H9 (cell line): ENCODE measurements around the gene TFAP2D. TPM values are rescaled to one million over a fixed set of nuclear protein-coding genes. Genes with fewer than 3 reads are reported as not detected.

Source experiments
- DNase-seq: peaks from one replicate; pipeline ENCODE4 v3.0.0-alpha.2; 2017
- H2AFZ ChIP-seq: one replicate; pipeline ENCODE4 v1.6.1; 2013; ENCODE audit warnings: mild to moderate bottlenecking, low read length, control low read depth, moderate library complexity
- H2AK5ac ChIP-seq: 2 replicates; pipeline ENCODE4 v1.6.1; 2013; ENCODE audit warnings: low read length, control low read depth, mixed read lengths; ENCODE audit not compliant: insufficient read length
- H2BK120ac ChIP-seq: one replicate; pipeline ENCODE4 v1.6.1; 2013; ENCODE audit warnings: low read depth, mild to moderate bottlenecking, low read length, control low read depth, inconsistent platforms; ENCODE audit not compliant: poor library complexity, severe bottlenecking
- H2BK12ac ChIP-seq: 2 replicates; pipeline ENCODE4 v1.6.1; 2013; ENCODE audit warnings: low read length, control low read depth, mixed read lengths, low read depth; ENCODE audit not compliant: insufficient read length
- H2BK15ac ChIP-seq: 2 replicates; pipeline ENCODE4 v1.6.1; 2013; ENCODE audit warnings: low read depth, low read length, control low read depth
- H2BK20ac ChIP-seq: one replicate; pipeline ENCODE4 v1.6.1; 2013; ENCODE audit warnings: low read depth, mild to moderate bottlenecking, low read length, control low read depth, inconsistent platforms; ENCODE audit not compliant: poor library complexity, severe bottlenecking
- H2BK5ac ChIP-seq: 2 replicates; pipeline ENCODE4 v1.6.1; 2013; ENCODE audit warnings: low read length, control low read depth, mixed read lengths; ENCODE audit not compliant: insufficient read length
- H3K14ac ChIP-seq: 2 replicates; pipeline ENCODE4 v1.6.1; 2013; ENCODE audit warnings: low read length, control low read depth; ENCODE audit not compliant: insufficient read depth
- H3K18ac ChIP-seq: 2 replicates; pipeline ENCODE4 v1.6.1; 2013; ENCODE audit warnings: low read depth, mild to moderate bottlenecking, mixed read lengths, low read length, control low read depth; ENCODE audit not compliant: insufficient read length
- H3K23ac ChIP-seq: 2 replicates; pipeline ENCODE4 v1.6.1; 2013; ENCODE audit warnings: low read length, control low read depth, mixed read lengths, low read depth; ENCODE audit not compliant: insufficient read length
- H3K23me2 ChIP-seq: 2 replicates; pipeline ENCODE4 v1.6.1; 2013; ENCODE audit warnings: low read depth, mild to moderate bottlenecking, mixed read lengths, low read length, control low read depth; ENCODE audit not compliant: insufficient read length, poor library complexity, severe bottlenecking
- H3K27ac ChIP-seq: 2 replicates; pipeline ENCODE4 v1.5.1; 2013; ENCODE audit warnings: low read length, control low read depth, mixed read lengths, low read depth; ENCODE audit not compliant: insufficient read length
- H3K27me3 ChIP-seq: 2 replicates; pipeline ENCODE4 v1.6.1; 2013; ENCODE audit warnings: low read length, control low read depth, inconsistent platforms; ENCODE audit not compliant: insufficient read depth
- H3K4ac ChIP-seq: 2 replicates; pipeline ENCODE4 v1.6.1; 2013; ENCODE audit warnings: low read depth, mild to moderate bottlenecking, control low read depth, inconsistent platforms, low read length, moderate library complexity
- H3K4me1 ChIP-seq: 2 replicates; pipeline ENCODE4 v1.6.1; 2013; ENCODE audit warnings: low read length, control low read depth, inconsistent platforms; ENCODE audit not compliant: insufficient read depth
- H3K4me2 ChIP-seq: 2 replicates; pipeline ENCODE4 v1.6.1; 2013; ENCODE audit warnings: low read length, control low read depth, mixed read lengths; ENCODE audit not compliant: insufficient read length, insufficient read depth
- H3K56ac ChIP-seq: 2 replicates; pipeline ENCODE4 v1.6.1; 2013; ENCODE audit warnings: low read depth, mild to moderate bottlenecking, mixed read lengths, low read length, control low read depth; ENCODE audit not compliant: insufficient read length
- H3K79me1 ChIP-seq: 2 replicates; pipeline ENCODE4 v1.6.1; 2013; ENCODE audit warnings: low read depth, mild to moderate bottlenecking, moderate library complexity, low read length, control low read depth, inconsistent platforms; ENCODE audit not compliant: insufficient read depth, poor library complexity, severe bottlenecking
- H3K79me2 ChIP-seq: 2 replicates; pipeline ENCODE4 v1.6.1; 2013; ENCODE audit warnings: low read length, control low read depth, inconsistent platforms; ENCODE audit not compliant: insufficient read depth
- H3K9ac ChIP-seq: 2 replicates; pipeline ENCODE4 v1.6.1; 2013; ENCODE audit warnings: low read length, control low read depth, mixed read lengths; ENCODE audit not compliant: insufficient read length; ENCODE audit errors: extremely low read depth
- H3K9me3 ChIP-seq: one replicate; pipeline ENCODE4 v1.6.1; 2013; ENCODE audit warnings: low read depth, low read length, inconsistent platforms; ENCODE audit not compliant: control insufficient read depth
- H3T11ph ChIP-seq: one replicate; pipeline ENCODE4 v1.6.1; 2013; ENCODE audit warnings: mild to moderate bottlenecking, low read length, control low read depth, inconsistent platforms
- H4K20me1 ChIP-seq: one replicate; pipeline ENCODE4 v1.6.1; 2013; ENCODE audit not compliant: control insufficient read depth, insufficient read length, insufficient read depth
- H4K5ac ChIP-seq: 2 replicates; pipeline ENCODE4 v1.6.1; 2013; ENCODE audit warnings: low read depth, mild to moderate bottlenecking, mixed read lengths, low read length, control low read depth; ENCODE audit not compliant: insufficient read length
- H4K8ac ChIP-seq: replicated peaks from 2 replicates; pipeline ENCODE4 v1.6.1; 2013; ENCODE audit warnings: low read length, control low read depth, mixed read lengths, low read depth; ENCODE audit not compliant: insufficient read length
- H4K91ac ChIP-seq: 2 replicates; pipeline ENCODE4 v1.6.1; 2013; ENCODE audit warnings: low read depth, mild to moderate bottlenecking, moderate library complexity, mixed read lengths, low read length, control low read depth; ENCODE audit not compliant: insufficient read length
- H3K27ac Mint-ChIP-seq, 3 experiments: 2 replicates in 2 of 3; 3 replicates in 1 of 3; pipeline ENCODE4 v1.8.0; 2020 to 2021; ENCODE audit warnings: mixed read lengths in 3 of 3, mild to moderate bottlenecking in 1 of 3, moderate library complexity in 1 of 3
- H3K27me3 Mint-ChIP-seq: 2 replicates; pipeline ENCODE4 v1.8.0; 2021; ENCODE audit warnings: low read depth, mild to moderate bottlenecking, moderate library complexity, mixed read lengths
- H3K36me3 Mint-ChIP-seq, 3 experiments: 2 replicates in 2 of 3; 3 replicates in 1 of 3; pipeline ENCODE4 v1.8.0; 2020 to 2021; ENCODE audit warnings: low read depth in 3 of 3, mixed read lengths in 3 of 3; ENCODE audit not compliant: insufficient read depth in 1 of 3
- H3K4me1 Mint-ChIP-seq, 2 experiments: 2 replicates each; pipeline ENCODE4 v1.8.0; 2020; ENCODE audit warnings: mixed read lengths in 2 of 2
- H3K4me3 Mint-ChIP-seq, 2 experiments: 2 replicates in 1 of 2; 3 replicates in 1 of 2; pipeline ENCODE4 v1.8.0; 2020 to 2021; ENCODE audit warnings: mild to moderate bottlenecking in 2 of 2, mixed read lengths in 2 of 2, moderate library complexity in 1 of 2
- H3K9me3 Mint-ChIP-seq, 2 experiments: 2 replicates in 1 of 2; 3 replicates in 1 of 2; pipeline ENCODE4 v1.8.0; 2020; ENCODE audit warnings: mild to moderate bottlenecking in 2 of 2, mixed read lengths in 2 of 2, moderate library complexity in 1 of 2
- WGBS: extraction: QIAGEN DNeasy Blood & Tissue Kit; methylation state at CpG from one replicate; pipeline ENCODE4 v1.1.7; 2013; ENCODE audit warnings: missing lambda C conversion rate, low lambda C conversion rate, mixed read lengths; ENCODE audit not compliant: insufficient read length; ENCODE audit errors: extremely low coverage; 5-methylcytosine and 5-hydroxymethylcytosine counted together
- total RNA-seq: library from RNA; stranded (reverse); gene quantifications from 2 replicates; pipeline ENCODE4 v1.2.1, GENCODE V29; 2021
- TF ChIP-seq, protein P1 (sequence below): fragments of 200-600 bp; sonication (generic); conservative IDR thresholded peaks from 3 replicates; pipeline ENCODE4 v1.8.0; 2021; ENCODE audit warnings: antibody characterized with exemption, mild to moderate bottlenecking

Gene TFAP2D
- total RNA-seq, 1 experiment from 2014 or later: not detected

DNA sequence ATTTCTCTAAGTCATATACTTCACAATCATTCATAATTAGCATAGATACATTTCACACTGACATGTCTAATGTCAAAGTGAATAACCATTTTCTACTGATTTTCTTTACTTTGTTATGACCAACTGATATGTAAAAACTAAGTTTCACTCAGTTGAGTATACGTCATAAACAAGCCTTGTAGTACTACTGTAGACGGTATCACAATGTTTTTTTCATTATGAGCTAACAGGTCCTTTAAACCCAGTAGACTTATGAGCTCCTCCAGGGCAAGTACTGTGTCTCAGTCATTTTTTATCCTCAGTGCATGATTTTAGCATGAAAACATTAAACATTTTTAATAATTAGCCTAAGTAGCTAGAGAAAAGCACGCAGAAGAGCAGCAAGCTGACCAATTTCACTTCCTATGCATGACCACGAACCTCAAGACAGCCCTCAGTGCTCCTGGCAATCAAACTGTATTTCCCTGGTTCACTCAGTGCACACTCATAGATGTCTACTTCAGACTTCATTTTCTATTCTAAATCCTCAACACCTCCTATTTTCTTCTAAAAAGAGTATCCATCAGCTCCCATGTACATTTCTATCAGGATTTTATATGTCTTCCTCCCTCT, 32.0 kb upstream of the TFAP2D start:
- H3K23ac ChIP-seq: no peak overlapping the region
- Mint-ChIP-seq H3K4me1 (peaks cover 3% of the 10 kb centered on the region in 2 experiments; a peak in 3 of 4 replicates), H3K36me3 (no peaks in the 10 kb centered on the region; a peak in 1 of 7 replicates), H3K9me3 (no peaks in the 10 kb centered on the region), H3K27ac (no peak overlapping the region), H3K27me3 (peaks cover 12% of the 10 kb centered on the region), H3K4me3 (no peak overlapping the region)
- H2AK5ac ChIP-seq: no peak overlapping the region
- H2BK12ac ChIP-seq: no peak overlapping the region
- no peak overlapping the region for H3K14ac ChIP-seq
- H4K5ac ChIP-seq: no peak overlapping the region
- no peak overlapping the region for H2BK120ac ChIP-seq
- DNase-seq: no peak
- no peaks in the 10 kb centered on the region for H3K79me1 ChIP-seq
- no peak overlapping the region for H3K4me2 ChIP-seq
- no peak overlapping the region for H3K4ac ChIP-seq
- H3K79me2 ChIP-seq: no peaks in the 10 kb centered on the region
- H2BK5ac ChIP-seq: no peak overlapping the region
- H3T11ph ChIP-seq: no peak overlapping the region
- no peak overlapping the region for H4K8ac ChIP-seq
- no peaks in the 10 kb centered on the region for H3K27me3 ChIP-seq
- no peaks in the 10 kb centered on the region for H4K20me1 ChIP-seq
- no peak overlapping the region for H3K56ac ChIP-seq
- no peak overlapping the region for H4K91ac ChIP-seq
- H2BK15ac ChIP-seq: no peak overlapping the region
- H3K18ac ChIP-seq: no peak overlapping the region
- WGBS: no CpG with 5 or more reads among the region's 4 CpGs
- H3K9me3 ChIP-seq: no peaks in the 10 kb centered on the region
- no peaks in the 10 kb centered on the region for H3K23me2 ChIP-seq
- no peak overlapping the region for H2AFZ ChIP-seq
- no peak overlapping the region for H3K9ac ChIP-seq
- no peak overlapping the region for H2BK20ac ChIP-seq
- H3K4me1 ChIP-seq: no peaks in the 10 kb centered on the region
- TF ChIP-seq, protein P1, sequence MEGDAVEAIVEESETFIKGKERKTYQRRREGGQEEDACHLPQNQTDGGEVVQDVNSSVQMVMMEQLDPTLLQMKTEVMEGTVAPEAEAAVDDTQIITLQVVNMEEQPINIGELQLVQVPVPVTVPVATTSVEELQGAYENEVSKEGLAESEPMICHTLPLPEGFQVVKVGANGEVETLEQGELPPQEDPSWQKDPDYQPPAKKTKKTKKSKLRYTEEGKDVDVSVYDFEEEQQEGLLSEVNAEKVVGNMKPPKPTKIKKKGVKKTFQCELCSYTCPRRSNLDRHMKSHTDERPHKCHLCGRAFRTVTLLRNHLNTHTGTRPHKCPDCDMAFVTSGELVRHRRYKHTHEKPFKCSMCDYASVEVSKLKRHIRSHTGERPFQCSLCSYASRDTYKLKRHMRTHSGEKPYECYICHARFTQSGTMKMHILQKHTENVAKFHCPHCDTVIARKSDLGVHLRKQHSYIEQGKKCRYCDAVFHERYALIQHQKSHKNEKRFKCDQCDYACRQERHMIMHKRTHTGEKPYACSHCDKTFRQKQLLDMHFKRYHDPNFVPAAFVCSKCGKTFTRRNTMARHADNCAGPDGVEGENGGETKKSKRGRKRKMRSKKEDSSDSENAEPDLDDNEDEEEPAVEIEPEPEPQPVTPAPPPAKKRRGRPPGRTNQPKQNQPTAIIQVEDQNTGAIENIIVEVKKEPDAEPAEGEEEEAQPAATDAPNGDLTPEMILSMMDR: no peak
- H3K27ac ChIP-seq: no peak overlapping the region
